ENCODE measurements around the gene CHMP2A. TPM values are rescaled to one million over a fixed set of nuclear protein-coding genes. Genes with fewer than 3 reads are reported as not detected.
A peak's percentile ranks its signal among the peaks of the same experiment; 100 is the strongest.
"Not testable (repeated sequence)": the region's sequence is repeated elsewhere in the genome, so short reads cannot be mapped to it uniquely, and the experiment has no call there.

CHMP2A gene
- total RNA-seq, 1 donor from 2014 or later = 115 TPM

GRCh38 chr19:58544591-58545285 is 10.2 kb downstream of the CHMP2A start:
- peak; percentile 16 for ATAC-seq (ENCODE audit: poor library complexity)
- intact Hi-C loops (cut with DNase I) = no loop called here

GRCh38 chr19:58543826-58544590 is 10.9 kb downstream of the CHMP2A start, which contains the start of gene TRIM28:
Gene TRIM28 (plus strand): TSS chr19:58544064. CDS start chr19:58544758, 694 bp downstream.
- ATAC-seq (ENCODE audit: poor library complexity) = peak; percentile 96
- intact Hi-C loops (cut with DNase I) = no loop called here

More at GRCh38 chr19:58544591-58545285, 10.2 kb downstream of the CHMP2A start:
- DNase-seq = no peak

GRCh38 chr19:58542641-58543372 is 12.1 kb downstream of the CHMP2A start:
- ATAC-seq (ENCODE audit: poor library complexity); intact Hi-C loops (cut with DNase I); DNase-seq: not testable (repeated sequence)

More at GRCh38 chr19:58543826-58544590, 10.9 kb downstream of the CHMP2A start, which contains the start of gene TRIM28:
- peak; percentile 99 for DNase-seq

- DNase-seq; ATAC-seq (ENCODE audit: poor library complexity); intact Hi-C loops (cut with DNase I): not testable (repeated sequence)
These were observed 15.7 kb downstream of the CHMP2A start for GRCh38 chr19:58539169-58539559.

GRCh38 chr19:58538257-58539168 is 16.4 kb downstream of the CHMP2A start:
- intact Hi-C loops (cut with DNase I) = no loop called here
- ATAC-seq (ENCODE audit: poor library complexity) = peak; percentile 43
- no peak for DNase-seq

GRCh38 chr19:58536852-58537798 is 17.8 kb downstream of the CHMP2A start:
- ATAC-seq (ENCODE audit: poor library complexity) (no peak), DNase-seq (no peak)
- intact Hi-C loops (cut with DNase I) = no loop called here

- no peak for ATAC-seq (ENCODE audit: poor library complexity)
- DNase-seq = no peak
- intact Hi-C loops (cut with DNase I) = no loop called here
These were observed 19.0 kb downstream of the CHMP2A start for GRCh38 chr19:58535857-58536256.

- intact Hi-C loops (cut with DNase I) = no loop called here
- no peak for DNase-seq
- ATAC-seq (ENCODE audit: poor library complexity) = no peak
These were observed 23.7 kb downstream of the CHMP2A start for GRCh38 chr19:58531034-58531840.

GRCh38 chr19:58529405-58529804 is 25.5 kb downstream of the CHMP2A start:
- ATAC-seq (ENCODE audit: poor library complexity) = no peak
- DNase-seq = no peak
- intact Hi-C loops (cut with DNase I) = no loop called here

- DNase-seq (no peak), ATAC-seq (ENCODE audit: poor library complexity) (no peak)
- intact Hi-C loops (cut with DNase I) = no loop called here
These were observed 32.2 kb downstream of the CHMP2A start for GRCh38 chr19:58522709-58523108.

GRCh38 chr19:58521651-58522050 is 33.3 kb downstream of the CHMP2A start:
- DNase-seq = no peak
- intact Hi-C loops (cut with DNase I) = no loop called here
- no peak for ATAC-seq (ENCODE audit: poor library complexity)

- no peak for ATAC-seq (ENCODE audit: poor library complexity)
- no peak for DNase-seq
- intact Hi-C loops (cut with DNase I) = no loop called here
These were observed 34.7 kb downstream of the CHMP2A start for GRCh38 chr19:58520257-58520599.

- peak; percentile 95 for DNase-seq
- intact Hi-C loops (cut with DNase I) = no loop called here
- peak; percentile 92 for ATAC-seq (ENCODE audit: poor library complexity)
These were observed 35.3 kb downstream of the CHMP2A start, which contains the start of gene ZBTB45 for GRCh38 chr19:58519355-58520256. Gene ZBTB45 (minus strand): TSS chr19:58519810. CDS start chr19:58517673, 2,137 bp downstream.

- peak; percentile 74 for DNase-seq
- ATAC-seq (ENCODE audit: poor library complexity) = peak; percentile 69
- intact Hi-C loops (cut with DNase I) = no loop called here
These were observed 35.9 kb downstream of the CHMP2A start for GRCh38 chr19:58519087-58519354.

- ATAC-seq (ENCODE audit: poor library complexity) (no peak), DNase-seq (peak; percentile 54)
- intact Hi-C loops (cut with DNase I) = no loop called here
These were observed 36.4 kb downstream of the CHMP2A start for GRCh38 chr19:58518256-58519086.

Data from Right ventricle myocardium superior (tissue), 1 donor.